GM12874 (cell line): ENCODE data around the gene GSG1.

Source experiments
- CTCF ChIP-seq: IDR thresholded peaks from 2 replicates; pipeline ENCODE4 v1.5.1; 2011; ENCODE audit warnings: low read depth, mild to moderate bottlenecking, control low read depth, low read length, moderate library complexity; ENCODE audit not compliant: insufficient read depth

The GSG1 gene

GRCh38 chr12:13069380-13069779, 34.1 kb downstream of the GSG1 start:
- no peak for TF ChIP-seq CTCF

- no peak for TF ChIP-seq CTCF
These were observed 36.1 kb downstream of the GSG1 start for GRCh38 chr12:13067322-13067721.

GRCh38 chr12:13066459-13066858, 37.0 kb downstream of the GSG1 start:
- TF ChIP-seq CTCF: no peak

GRCh38 chr12:13066014-13066413, 37.5 kb downstream of the GSG1 start:
- TF ChIP-seq CTCF: no peak

GRCh38 chr12:13062669-13063068, 40.8 kb downstream of the GSG1 start:
- TF ChIP-seq CTCF: no peak

GRCh38 chr12:13061377-13061776, 42.1 kb downstream of the GSG1 start:
- no peak for TF ChIP-seq CTCF

GRCh38 chr12:13060581-13060980, 42.9 kb downstream of the GSG1 start:
- TF ChIP-seq CTCF: no peak

GRCh38 chr12:13052421-13052820, 51.0 kb downstream of the GSG1 start:
- no peak for TF ChIP-seq CTCF
